ENCODE measurements around the gene THSD8. TPM values are rescaled to one million over a fixed set of nuclear protein-coding genes. Genes with fewer than 3 reads are reported as not detected.

The THSD8 gene
- total and polyA plus RNA-seq, 2 donors (not counting 1 experiment from before 2014, with no cell fraction given): not detected

DNA sequence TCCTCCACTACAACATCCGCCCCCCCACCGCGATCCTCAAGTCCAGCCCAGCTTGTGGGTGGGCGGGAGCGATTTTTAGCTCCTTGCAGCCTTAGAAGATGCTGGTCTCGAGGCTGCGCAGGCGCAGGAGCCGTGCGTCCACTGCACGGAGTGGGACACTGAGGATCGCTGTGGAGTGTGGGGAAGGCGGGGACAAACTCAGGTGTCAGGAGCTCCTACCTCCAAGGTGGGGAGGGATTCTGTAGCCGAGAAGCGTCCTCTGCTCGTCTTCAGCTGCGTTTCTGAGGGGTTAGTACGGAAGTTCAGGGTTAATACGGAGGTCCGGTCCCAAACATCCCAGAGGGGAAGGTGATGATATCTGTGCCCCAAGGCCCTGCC is 32.7 kb downstream of the THSD8 start, which contains the start of gene RTBDN:
RTBDN (minus strand) TSS at position 14 of the 378 bp plus-strand sequence. CDS start 4,600 bp downstream, outside the sequence.
- peaks cover 41% of the 10 kb centered on the region for H3K4me1 Mint-ChIP-seq
- peaks cover 72% of the 10 kb centered on the region for H3K27me3 Mint-ChIP-seq
- peak within 1 kb of the TSS; percentile 70 for H3K4me3 Mint-ChIP-seq
- H3K27ac ChIP-seq (ENCODE audit: low read length in 2 of 2): no peak within 1 kb of the TSS
- peak within 1 kb of the TSS; percentile 58 for H2AFZ ChIP-seq (ENCODE audit: insufficient read depth, low read depth, low read length, poor library complexity, severe bottlenecking)
- peak within 1 kb of the TSS; percentile 43 for H3K27ac Mint-ChIP-seq
- no peaks in the 10 kb centered on the region for H4K20me1 ChIP-seq (ENCODE audit: control insufficient read depth, insufficient read depth, low read length, poor library complexity, severe bottlenecking)
- 11% methylated on average over 20 of the region's 20 CpGs for WGBS (ENCODE audit: insufficient coverage)
- intact Hi-C loops (cut with micrococcal nuclease): no loop called here
- H3K9ac ChIP-seq (ENCODE audit: low read length): peak within 1 kb of the TSS; percentile 51
- peaks cover 42 to 59% of the 10 kb centered on the region in 2 donors for H3K4me1 ChIP-seq (ENCODE audit: control insufficient read depth in 2 of 2, insufficient read depth in 2 of 2, low read length in 2 of 2)
- H3K9me3 ChIP-seq (ENCODE audit: control extremely low read depth in 1 of 3, control insufficient read depth in 2 of 3, insufficient read depth in 1 of 3, low read length in 2 of 3): peaks cover 0 to 44% (median 7%) of the 10 kb centered on the region in 3 donors
- peaks cover 6 to 95% (median 70%) of the 10 kb centered on the region in 4 experiments for H3K27me3 ChIP-seq (replicated peaks in 1 of 4; ENCODE audit: control extremely low read depth in 1 of 4, control insufficient read depth in 3 of 4, insufficient read depth in 4 of 4, low read length in 3 of 4)
- DNase-seq (peak; percentile 51), ATAC-seq (ENCODE audit: low read depth) (no peak)
- no peaks in the 10 kb centered on the region for H3K9me3 Mint-ChIP-seq (ENCODE audit: insufficient read depth)
- H3K4me2 ChIP-seq (replicated peaks; ENCODE audit: low read depth, low read length, poor library complexity, severe bottlenecking): peak within 1 kb of the TSS; percentile 95
- CTCF ChIA-PET: interaction anchor here (0.6 to 1.5 kb wide), 5 partner anchors 12 to 92 kb away, joined by 3 to 5 read pairs (median 4); no protein-coding TSS in a partner anchor
- H3K4me3 ChIP-seq (ENCODE audit: control extremely low read depth in 1 of 5, extremely low read depth in 1 of 5, insufficient read depth in 1 of 5, low read depth in 2 of 5, low read length in 4 of 5): peak within 1 kb of the TSS in 4 of 5 experiments; percentile 20 to 54 (median 46)
- no peaks in the 10 kb centered on the region for H3K36me3 ChIP-seq (replicated peaks in 1 of 2; ENCODE audit: control extremely low read depth in 1 of 2, control insufficient read depth in 1 of 2, extremely low read depth in 1 of 2, insufficient read depth in 2 of 2, low read length in 1 of 2)
- no peak for TF ChIP-seq EZH2 (IDR thresholded peaks at IDR 0.05; ENCODE audit: borderline replicate concordance, insufficient read depth, low read depth, low read length, poor library complexity, severe bottlenecking)
- no peak for TF ChIP-seq CTCF (IDR thresholded peaks at IDR 0.05)
- POLR2A ChIA-PET: interaction anchor here (0.7 to 0.8 kb wide), 2 partner anchors 28 to 138 kb away, joined by 3 read pairs; partner anchors contain the start of genes FBXW9 and RNASEH2A
- no peaks in the 10 kb centered on the region for H3K79me2 ChIP-seq (ENCODE audit: control insufficient read depth, insufficient read depth, low read length)
